ENCODE data around the gene SLC10A4.

Gene SLC10A4

DNA sequence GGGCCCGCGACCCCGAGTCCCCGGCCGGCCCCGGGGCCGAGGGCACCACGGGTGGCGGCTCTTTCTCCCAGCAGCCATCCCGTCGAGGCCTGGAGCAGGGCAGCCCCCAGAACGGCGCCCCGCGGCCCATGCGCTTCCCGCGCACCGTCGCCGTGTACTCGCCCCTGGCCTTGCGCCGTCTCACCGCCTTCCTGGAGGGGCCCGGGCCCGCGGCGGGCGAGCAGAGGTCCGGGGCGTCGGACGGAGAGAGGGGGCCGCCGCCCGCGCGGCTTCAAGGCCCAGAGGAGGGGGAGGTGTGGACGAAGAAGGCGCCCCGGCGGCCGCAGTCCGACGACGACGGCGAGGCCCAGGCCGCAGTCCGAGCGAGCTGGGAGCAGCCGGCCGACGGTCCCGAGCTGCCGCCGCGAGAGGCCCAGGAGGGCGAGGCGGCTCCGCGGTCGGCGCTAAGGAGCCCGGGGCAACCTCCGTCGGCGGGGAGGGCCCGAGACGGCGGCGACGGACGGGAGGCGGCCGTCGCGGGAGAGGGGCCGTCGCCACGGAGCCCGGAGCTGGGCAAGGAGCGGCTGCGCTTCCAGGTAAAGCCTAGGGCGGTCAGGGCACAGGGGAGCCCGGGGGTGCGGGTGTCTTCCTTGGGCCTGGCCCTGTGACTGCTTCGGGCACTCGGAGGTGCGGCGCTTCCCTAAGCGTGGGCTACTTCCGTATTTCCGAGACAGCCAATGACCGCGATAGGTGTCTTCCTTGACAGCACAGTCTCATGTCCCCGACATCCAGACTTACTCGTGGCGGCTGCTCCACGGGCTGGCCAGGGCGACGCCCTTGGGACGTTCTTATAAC, 7.8 kb downstream of the SLC10A4 start:
- no peak for DNase-seq

GRCh38 chr4:48491514-48492176, 8.5 kb downstream of the SLC10A4 start:
- DNase-seq: no peak

DNA sequence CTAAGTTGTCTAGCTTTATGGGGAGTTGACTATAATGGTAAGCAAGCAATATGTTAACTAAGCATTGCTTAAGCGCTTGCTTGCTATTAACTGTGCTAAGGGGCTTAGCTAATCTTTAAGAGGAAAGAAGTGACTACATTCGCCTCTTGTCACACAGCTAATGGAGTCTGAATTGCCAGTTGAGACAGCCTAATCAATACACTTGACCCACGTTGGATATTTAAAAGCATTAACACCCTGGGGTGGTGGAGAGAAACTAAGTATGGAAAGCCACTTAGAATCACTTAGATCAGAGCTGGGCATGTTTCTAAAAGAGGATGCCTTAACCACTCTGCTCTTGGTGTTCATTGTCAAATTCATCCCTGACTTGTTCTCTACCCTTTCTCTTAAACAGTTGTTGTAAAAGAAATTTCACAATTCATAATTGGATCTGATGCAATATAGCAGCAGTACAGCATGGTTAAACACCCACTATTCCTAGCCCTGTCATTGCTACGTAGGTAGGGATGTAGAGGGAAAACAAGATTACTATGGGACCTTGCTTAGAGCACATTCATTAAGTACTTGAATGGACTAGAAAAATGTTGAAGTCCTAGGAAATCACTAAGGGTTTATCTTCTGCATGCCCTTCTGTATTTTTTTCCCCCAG, 10.4 kb downstream of the SLC10A4 start:
- no peak for DNase-seq

GRCh38 chr4:48495941-48496340, 12.8 kb downstream of the SLC10A4 start:
- DNase-seq: no peak

DNA sequence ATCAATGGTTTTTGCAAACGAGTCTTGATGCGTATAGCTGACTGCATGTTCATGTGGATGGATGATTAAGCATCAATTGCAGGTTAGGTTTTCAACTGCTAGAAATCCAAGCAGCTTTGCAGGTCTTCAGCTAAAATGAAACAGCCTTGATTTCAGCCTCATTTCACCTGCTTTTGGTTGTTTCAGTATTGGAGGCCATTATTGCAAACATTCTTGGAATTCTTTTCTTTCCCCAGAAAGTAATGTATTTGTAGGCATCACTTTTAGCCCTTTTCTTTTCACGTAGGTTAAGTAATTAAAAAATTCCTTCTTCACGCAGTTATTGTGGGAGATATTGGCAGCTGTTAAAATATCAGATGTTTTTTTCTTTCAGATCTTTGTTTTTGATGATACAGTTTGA, 15.8 kb downstream of the SLC10A4 start:
- DNase-seq: no peak

DNA sequence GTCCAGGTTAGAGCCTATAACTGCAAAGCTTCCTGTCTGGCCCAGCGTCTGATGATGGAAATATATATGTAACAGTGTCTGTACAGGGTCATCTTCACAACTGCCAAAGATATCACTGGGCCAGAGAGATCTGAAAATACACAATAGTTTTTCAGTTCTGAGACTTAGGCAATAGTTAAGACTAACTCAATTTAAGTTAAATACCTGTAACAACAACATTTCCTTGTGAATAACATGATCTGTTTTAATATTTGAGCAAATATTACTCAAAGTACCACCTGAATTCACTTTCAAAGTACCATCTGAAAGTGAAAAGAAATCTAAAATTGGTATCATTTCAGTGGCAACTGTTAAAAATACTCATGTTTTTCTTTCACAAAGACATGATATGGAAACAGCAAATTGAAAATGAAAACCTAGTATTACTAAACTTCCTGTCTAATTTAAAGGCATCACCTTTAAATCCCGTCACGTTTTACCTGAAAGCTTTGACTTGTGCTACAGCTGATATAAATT, 16.5 kb downstream of the SLC10A4 start:
- DNase-seq: no peak

GRCh38 chr4:48503233-48504025, 20.3 kb downstream of the SLC10A4 start:
- DNase-seq: no peak

DNA sequence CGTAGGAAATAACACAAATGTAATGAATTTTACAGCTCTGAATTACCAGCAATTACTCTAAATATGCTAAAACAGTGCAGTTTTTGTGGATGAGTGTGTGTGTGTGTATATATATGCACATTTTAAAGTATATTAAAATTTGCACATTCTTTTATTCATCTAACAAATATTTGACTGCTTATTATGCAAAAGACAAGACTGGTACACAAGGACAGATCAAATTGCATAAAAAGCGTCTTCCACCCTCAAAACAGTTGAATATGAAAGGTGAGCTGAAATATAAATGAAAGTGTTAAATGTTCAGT, 20.8 kb downstream of the SLC10A4 start:
- no peak for DNase-seq

DNA sequence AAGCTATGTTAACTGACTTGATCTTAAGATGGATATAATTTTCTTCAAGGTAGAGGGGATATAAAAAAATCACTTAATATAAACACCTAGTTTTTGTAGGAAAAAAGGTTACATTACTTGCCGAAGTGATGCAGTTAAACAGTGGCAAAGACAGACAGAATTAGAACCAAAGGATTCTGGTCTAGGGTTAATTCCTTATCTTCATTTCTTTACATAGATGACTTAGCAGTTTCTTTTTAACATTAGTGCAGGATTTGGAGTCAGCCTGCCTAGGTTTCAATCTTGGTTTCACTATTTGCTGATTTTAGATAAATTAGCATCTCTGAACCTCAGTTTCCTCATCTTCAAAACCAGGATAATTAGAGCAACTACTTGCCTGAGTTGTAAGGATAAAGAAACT, 21.2 kb downstream of the SLC10A4 start:
- DNase-seq: no peak

DNA sequence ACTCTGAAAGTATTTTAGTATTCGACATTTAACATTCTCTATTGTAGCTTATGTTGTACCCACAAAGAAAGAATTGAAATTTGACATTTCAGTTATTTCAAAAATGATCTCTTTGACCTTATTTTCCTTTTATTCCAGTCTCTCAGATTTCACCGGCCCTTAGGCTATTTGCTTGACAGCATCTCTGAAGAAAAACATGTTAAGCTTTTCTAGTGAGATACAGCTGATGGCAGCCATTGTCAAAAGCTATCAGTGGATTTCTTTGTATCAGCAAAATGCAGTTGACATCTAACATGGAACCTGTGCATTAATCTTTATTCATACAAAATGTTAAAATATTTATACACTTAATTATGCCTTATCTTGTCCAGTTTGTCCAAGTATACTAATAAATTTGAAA, 23.6 kb downstream of the SLC10A4 start:
- no peak for DNase-seq

- DNase-seq: no peak
These were observed 26.4 kb downstream of the SLC10A4 start for GRCh38 chr4:48509543-48509942.

GRCh38 chr4:48518143-48518542, 35.0 kb downstream of the SLC10A4 start:
- no peak for DNase-seq

DNA sequence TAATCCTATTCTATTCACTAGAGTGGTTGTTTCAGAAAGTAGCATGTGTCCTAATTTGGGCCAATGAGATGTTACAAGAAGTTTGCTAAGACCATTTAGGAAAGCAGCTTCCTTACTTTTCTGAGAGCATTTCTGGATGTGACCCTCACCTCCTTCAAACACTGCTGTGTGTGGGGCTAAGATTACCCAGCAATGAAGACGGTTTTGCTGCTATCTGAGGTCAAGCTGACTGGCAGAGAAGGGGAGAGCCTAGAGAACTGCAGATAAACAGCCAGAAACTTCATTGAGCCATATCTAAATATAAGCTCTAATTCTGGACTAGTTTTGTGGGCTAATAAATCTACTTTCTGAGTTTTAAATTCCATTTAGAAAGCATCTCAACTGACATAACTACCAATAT, 43.3 kb downstream of the SLC10A4 start:
- DNase-seq: no peak

- no peak for DNase-seq
These were observed 55.2 kb downstream of the SLC10A4 start for GRCh38 chr4:48538358-48538757.

All from NCI-H2107 (cell line).